ENCODE data around the gene ANKRD45.
"Not testable (repeated sequence)": the region's sequence is repeated elsewhere in the genome, so short reads cannot be mapped to it uniquely, and the experiment has no call there.

ANKRD45 gene

GRCh38 chr1:173669491-173669941 lies at the start of gene ANKRD45:
ANKRD45 (minus strand) TSS chr1:173669851; CDS start chr1:173659418, 10,433 bp downstream.
- DNase-seq (ENCODE audit: low read depth, low spot score): peak; percentile 48

GRCh38 chr1:173717238-173717637 lies 47.6 kb upstream of the ANKRD45 start:
- no peak for DNase-seq (ENCODE audit: low read depth, low spot score)

- no peak for DNase-seq (ENCODE audit: low read depth, low spot score)
Observed at GRCh38 chr1:173715538-173715844, 45.8 kb upstream of the ANKRD45 start.

GRCh38 chr1:173714759-173715537 lies 45.3 kb upstream of the ANKRD45 start, which contains the start of gene KLHL20:
KLHL20 (plus strand) TSS chr1:173714981; CDS start chr1:173716044, 1,063 bp downstream.
- peak; percentile 83 for DNase-seq (ENCODE audit: low read depth, low spot score)

GRCh38 chr1:173714441-173714758 lies 44.7 kb upstream of the ANKRD45 start:
- no peak for DNase-seq (ENCODE audit: low read depth, low spot score)

GRCh38 chr1:173708787-173709186 lies 39.1 kb upstream of the ANKRD45 start:
- no peak for DNase-seq (ENCODE audit: low read depth, low spot score)

GRCh38 chr1:173705117-173705516 lies 35.5 kb upstream of the ANKRD45 start:
- DNase-seq (ENCODE audit: low read depth, low spot score): no peak

GRCh38 chr1:173702736-173703135 lies 33.1 kb upstream of the ANKRD45 start:
- DNase-seq (ENCODE audit: low read depth, low spot score): no peak

- not testable (repeated sequence) for DNase-seq (ENCODE audit: low read depth, low spot score)
Observed at GRCh38 chr1:173701299-173701698, 31.6 kb upstream of the ANKRD45 start.

- no peak for DNase-seq (ENCODE audit: low read depth, low spot score)
Observed at GRCh38 chr1:173693238-173693637, 23.6 kb upstream of the ANKRD45 start.

- no peak for DNase-seq (ENCODE audit: low read depth, low spot score)
Observed at GRCh38 chr1:173688300-173688699, 18.6 kb upstream of the ANKRD45 start.

- not testable (repeated sequence) for DNase-seq (ENCODE audit: low read depth, low spot score)
Observed at GRCh38 chr1:173685121-173685520, 15.5 kb upstream of the ANKRD45 start.

- not testable (repeated sequence) for DNase-seq (ENCODE audit: low read depth, low spot score)
Observed at GRCh38 chr1:173683838-173684237, 14.2 kb upstream of the ANKRD45 start.

- no peak for DNase-seq (ENCODE audit: low read depth, low spot score)
Observed at GRCh38 chr1:173682184-173682583, 12.5 kb upstream of the ANKRD45 start.

- DNase-seq (ENCODE audit: low read depth, low spot score): not testable (repeated sequence)
Observed at GRCh38 chr1:173680152-173680551, 10.5 kb upstream of the ANKRD45 start.

- not testable (repeated sequence) for DNase-seq (ENCODE audit: low read depth, low spot score)
Observed at GRCh38 chr1:173674496-173674895, 4.8 kb upstream of the ANKRD45 start.

GRCh38 chr1:173666646-173667045 lies 3.0 kb downstream of the ANKRD45 start:
- DNase-seq (ENCODE audit: low read depth, low spot score): no peak

GRCh38 chr1:173663159-173663558 lies 6.5 kb downstream of the ANKRD45 start:
- no peak for DNase-seq (ENCODE audit: low read depth, low spot score)

- no peak for DNase-seq (ENCODE audit: low read depth, low spot score)
Observed at GRCh38 chr1:173661763-173662162, 7.9 kb downstream of the ANKRD45 start.

- DNase-seq (ENCODE audit: low read depth, low spot score): no peak
Observed at GRCh38 chr1:173661271-173661670, 8.4 kb downstream of the ANKRD45 start.

- no peak for DNase-seq (ENCODE audit: low read depth, low spot score)
Observed at GRCh38 chr1:173660306-173660705, 9.3 kb downstream of the ANKRD45 start.

GRCh38 chr1:173648880-173649605 lies 20.6 kb downstream of the ANKRD45 start:
- DNase-seq (ENCODE audit: low read depth, low spot score): no peak

- no peak for DNase-seq (ENCODE audit: low read depth, low spot score)
Observed at GRCh38 chr1:173646656-173647055, 23.0 kb downstream of the ANKRD45 start.

All from iPS DF 19.7 (cell line).